ENCODE results near the gene CLEC4M.
"Not testable (repeated sequence)": the region's sequence is repeated elsewhere in the genome, so short reads cannot be mapped to it uniquely, and the experiment has no call there.

CLEC4M gene

DNA sequence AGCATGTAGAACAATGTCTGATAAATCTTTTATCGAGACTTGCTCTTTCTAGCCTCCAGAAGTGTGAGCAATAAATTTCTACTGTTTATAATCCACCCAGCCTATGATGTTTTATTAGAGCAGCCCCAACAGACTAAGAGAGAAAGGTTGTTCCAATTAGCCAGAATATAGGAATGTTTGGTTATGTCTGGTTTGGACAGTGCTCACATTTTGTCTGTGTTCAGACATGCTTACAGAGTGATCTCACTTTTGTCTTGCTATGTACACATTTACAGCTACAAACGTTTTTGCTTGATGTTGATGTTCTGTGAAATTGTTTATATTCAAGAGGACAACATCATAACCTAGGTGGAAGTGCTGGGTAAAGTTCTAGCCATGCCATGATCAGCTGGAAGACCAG lies 48.9 kb downstream of the CLEC4M start:
- no peak overlapping the region for H3K27ac ChIP-seq
- TF ChIP-seq ZFX (IDR thresholded peaks at IDR 0.05) (no peak), CTCF (conservative IDR thresholded peaks at IDR 0.05) (no peak)

- no peak for TF ChIP-seq CTCF (conservative IDR thresholded peaks at IDR 0.05)
- TF ChIP-seq ZFX (IDR thresholded peaks at IDR 0.05), result no peak
- H3K27ac ChIP-seq, result no peak overlapping the region
Measured at GRCh38 chr19:7815325-7815724, 52.3 kb downstream of the CLEC4M start.

DNA sequence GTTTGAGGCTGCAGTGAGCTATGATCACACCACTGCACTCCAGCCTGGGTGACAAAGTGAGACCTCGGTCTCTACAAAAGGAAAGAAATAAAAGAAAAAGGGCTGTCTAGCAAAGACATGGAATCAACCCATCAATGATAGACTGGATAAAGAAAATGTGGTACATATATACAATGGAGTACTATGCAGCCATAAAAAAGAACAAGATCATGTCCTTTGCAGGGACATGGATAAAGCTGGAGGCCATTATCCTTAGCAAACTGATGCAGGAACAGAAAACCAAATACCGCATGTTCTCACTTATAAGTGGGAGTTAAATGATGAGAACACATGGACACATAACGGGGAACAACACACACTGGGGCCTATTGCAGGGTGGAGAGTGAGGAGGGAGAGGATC lies 53.0 kb downstream of the CLEC4M start:
- not testable (repeated sequence) for H3K27ac ChIP-seq

- TF ChIP-seq CTCF (conservative IDR thresholded peaks at IDR 0.05), result no peak
- no peak for TF ChIP-seq ZFX (IDR thresholded peaks at IDR 0.05)
- no peak overlapping the region for H3K27ac ChIP-seq
Measured at GRCh38 chr19:7817801-7818200, 54.8 kb downstream of the CLEC4M start.

GRCh38 chr19:7818806-7819205 lies 55.8 kb downstream of the CLEC4M start:
- H3K27ac ChIP-seq, result no peak overlapping the region
- TF ChIP-seq ZFX (IDR thresholded peaks at IDR 0.05), result no peak
- no peak for TF ChIP-seq CTCF (conservative IDR thresholded peaks at IDR 0.05)

Data from C4-2B (cell line).